Body of pancreas (tissue), 4 donors: ENCODE data around the gene ANKRD28. TPM values are rescaled to one million over a fixed set of nuclear protein-coding genes. Genes with fewer than 3 reads are reported as not detected.

Source experiments
- ATAC-seq: fragments of 150-250 bp; one replicate; pipeline ENCODE4 v1.9.1; 2016
- DNase-seq, 4 donors: peaks; one replicate each; pipeline ENCODE4 v3.0.0-alpha.2; 2019
- H3K27ac ChIP-seq, 4 donors: fragments of 200-600 bp; sonication (generic); 1 replicate in 3 of 4; 2 replicates in 1 of 4; pipeline versions ENCODE4 v1.5.1 to v1.6.1; 2016 to 2019; ENCODE audit warnings: mild to moderate bottlenecking in 1 of 4, mixed read lengths in 1 of 4, moderate library complexity in 1 of 4
- H3K27me3 ChIP-seq, 2 donors: fragments of 200-600 bp; sonication (generic); one replicate each; pipeline ENCODE4 v1.6.0; 2016; ENCODE audit warnings: mild to moderate bottlenecking in 1 of 2
- H3K36me3 ChIP-seq, 2 donors: fragments of 200-600 bp; sonication (generic); replicated peaks in 1 of 2; 2 replicates each; pipeline ENCODE4 v1.5.1; 2016; ENCODE audit warnings: low read depth in 2 of 2; ENCODE audit not compliant: insufficient read depth in 1 of 2
- H3K4me1 ChIP-seq: fragments of 200-600 bp; sonication (generic); one replicate; pipeline ENCODE4 v1.6.0; 2016
- H3K4me3 ChIP-seq, 2 donors: fragments of 200-600 bp; sonication (generic); 1 replicate in 1 of 2; 2 replicates in 1 of 2; pipeline ENCODE4 v1.5.1; 2016 to 2019
- H3K9me3 ChIP-seq, 3 donors: fragments of 200-600 bp; sonication (generic); 1 replicate in 2 of 3; 2 replicates in 1 of 3; pipeline ENCODE4 v1.5.1; 2016
- CTCF ChIP-seq, 7 experiments: fragments of 450-650 bp in 4 of 7; fragments of 200-600 bp in 3 of 7; sonication (generic) in 3 of 7; IDR thresholded peaks; one replicate each; pipeline ENCODE4 v1.5.1; 2016 to 2019; ENCODE audit warnings: antibody characterized with exemption in 7 of 7
- POLR2A ChIP-seq, 3 donors: fragments of 450-650 bp; IDR thresholded peaks; one replicate each; pipeline ENCODE4 v1.6.1; 2016; ENCODE audit warnings: antibody characterized with exemption in 3 of 3, mild to moderate bottlenecking in 2 of 3
- WGBS, 2 donors: methylation state at CpG; one replicate each; pipeline ENCODE4 v1.1.5; 2017; 5-methylcytosine and 5-hydroxymethylcytosine counted together
- intact Hi-C: fragments of 100-400 bp; cut with DNase I; formaldehyde crosslinking; loops from one replicate; pipeline ENCODE4 v1.15.1; 2023
- total RNA-seq, 2 donors: library from RNA; depleted of rRNA; stranded (reverse); fragments of >200 nt; gene quantifications; one replicate each; pipeline ENCODE4 v1.1.0, GENCODE V29; 2016

The ANKRD28 gene
- total RNA-seq, 2 donors from 2014 or later = 26.7 to 37.1 TPM

GRCh38 chr3:15649341-15649740 is 148.4 kb downstream of the ANKRD28 start:
- Histone ChIP-seq H3K4me3 (no peak overlapping the region), H3K9me3 (no peaks in the 10 kb centered on the region), H3K4me1 (peaks cover 35% of the 10 kb centered on the region), H3K27ac (peak overlapping the region in 1 of 4 donors; percentile 87), H3K27me3 (no peaks in the 10 kb centered on the region), H3K36me3 (no peaks in the 10 kb centered on the region)
- TF ChIP-seq POLR2A (IDR thresholded peaks at IDR 0.05) = no peak
- no peak for TF ChIP-seq CTCF (IDR thresholded peaks at IDR 0.05)
- ATAC-seq = no peak
- DNase-seq = no peak
- WGBS, 2 donors = 84 to 93% methylated on average over 3 of the region's 3 CpGs
- intact Hi-C loops = no loop called here

- peak overlapping the region; percentile 81 to 87 (median 85) for H3K27ac ChIP-seq
- intact Hi-C loops = no loop called here
- H3K36me3 ChIP-seq = no peaks in the 10 kb centered on the region
- H3K4me1 ChIP-seq = peaks cover 24% of the 10 kb centered on the region
- no peaks in the 10 kb centered on the region for H3K9me3 ChIP-seq
- peak; percentile 74 to 89 (median 85) for DNase-seq
- no peak for TF ChIP-seq CTCF (IDR thresholded peaks at IDR 0.05)
- TF ChIP-seq POLR2A (IDR thresholded peaks at IDR 0.05) = peak in 2 of 3 donors; percentile 34 to 36
- peak; percentile 90 for ATAC-seq
- H3K4me3 ChIP-seq = no peak overlapping the region
- 15 to 21% methylated on average over 4 of the region's 4 CpGs for WGBS, 2 donors
- no peaks in the 10 kb centered on the region for H3K27me3 ChIP-seq
Measured at GRCh38 chr3:15647611-15648167, 150.1 kb downstream of the ANKRD28 start.

GRCh38 chr3:15646851-15647511 is 150.8 kb downstream of the ANKRD28 start:
- intact Hi-C loops = no loop called here
- 47 to 54% methylated on average over 11 to 13 of the region's 13 CpGs for WGBS, 2 donors

GRCh38 chr3:15645740-15646501 is 151.9 kb downstream of the ANKRD28 start:
- Histone ChIP-seq H3K27me3 (no peaks in the 10 kb centered on the region), H3K4me3 (no peak overlapping the region), H3K9me3 (no peaks in the 10 kb centered on the region), H3K4me1 (peaks cover 24% of the 10 kb centered on the region), H3K27ac (peak overlapping the region in 3 of 4 donors; percentile 85 to 87 (median 85)), H3K36me3 (no peaks in the 10 kb centered on the region)
- intact Hi-C loops = no loop called here
- 85 to 86% methylated on average over 18 of the region's 18 CpGs for WGBS, 2 donors
- DNase-seq (no peak), ATAC-seq (no peak)
- TF ChIP-seq POLR2A (IDR thresholded peaks at IDR 0.05) = no peak
- no peak for TF ChIP-seq CTCF (IDR thresholded peaks at IDR 0.05)

More at GRCh38 chr3:15646851-15647511, 150.8 kb downstream of the ANKRD28 start:
- no peaks in the 10 kb centered on the region for H3K9me3 ChIP-seq
- ATAC-seq (peak; percentile 51), DNase-seq (peak; percentile 42 to 66 (median 54))
- H3K27ac ChIP-seq = peak overlapping the region; percentile 81 to 87 (median 85)
- H3K4me1 ChIP-seq = peaks cover 24% of the 10 kb centered on the region
- no peaks in the 10 kb centered on the region for H3K27me3 ChIP-seq
- TF ChIP-seq CTCF (IDR thresholded peaks at IDR 0.05) (no peak), POLR2A (IDR thresholded peaks at IDR 0.05) (no peak)
- no peak overlapping the region for H3K4me3 ChIP-seq
- no peaks in the 10 kb centered on the region for H3K36me3 ChIP-seq
